ENCODE results near the gene ESPN.
A peak's percentile ranks its signal among the peaks of the same experiment; 100 is the strongest.
"Not testable (repeated sequence)": the region's sequence is repeated elsewhere in the genome, so short reads cannot be mapped to it uniquely, and the experiment has no call there.

The ESPN gene

DNA sequence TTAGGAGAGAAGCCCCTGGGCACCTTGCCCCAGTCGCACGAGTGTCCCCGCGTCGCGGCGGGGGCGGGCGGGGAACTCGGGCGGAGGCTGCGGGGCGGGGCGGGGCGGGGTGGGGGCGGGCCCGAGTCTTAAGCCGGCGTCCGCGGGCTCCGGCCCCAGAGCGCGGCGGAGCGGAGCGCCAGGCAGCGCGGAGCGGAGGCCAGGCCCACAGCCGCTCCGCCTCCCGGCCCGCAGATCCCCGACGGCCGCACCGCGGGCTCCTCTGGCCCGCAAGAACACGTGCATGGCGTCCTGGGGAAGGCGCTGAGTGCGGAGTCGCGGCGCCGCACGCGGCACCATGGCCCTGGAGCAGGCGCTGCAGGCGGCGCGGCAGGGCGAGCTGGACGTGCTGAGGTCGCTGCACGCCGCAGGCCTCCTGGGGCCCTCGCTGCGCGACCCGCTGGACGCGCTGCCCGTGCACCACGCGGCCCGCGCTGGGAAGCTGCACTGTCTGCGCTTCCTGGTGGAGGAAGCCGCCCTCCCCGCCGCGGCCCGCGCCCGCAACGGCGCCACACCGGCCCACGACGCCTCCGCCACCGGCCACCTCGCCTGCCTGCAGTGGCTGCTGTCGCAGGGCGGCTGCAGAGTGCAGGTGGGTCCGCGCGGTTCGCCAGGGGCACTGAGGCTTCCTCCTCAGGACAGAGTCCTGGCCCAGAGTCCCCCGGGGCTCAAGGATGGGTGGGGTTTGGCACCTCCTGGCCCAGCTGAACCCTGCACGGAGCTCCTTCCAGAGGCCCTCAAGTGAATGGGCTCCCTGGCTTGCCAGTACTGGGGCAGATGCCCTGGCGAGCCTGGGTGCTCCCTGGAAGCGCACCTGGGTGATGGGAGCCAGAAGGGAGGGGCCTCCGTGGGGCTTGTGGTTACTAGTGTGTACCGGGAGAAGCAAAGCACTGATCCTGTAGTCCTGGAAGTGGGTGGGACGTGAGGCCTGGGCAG is at the start of gene ESPN:
ESPN (plus strand) TSS at position 158 of the 975 bp plus-strand sequence; CDS start at position 338, 180 bp downstream.
- DNase-seq (ENCODE audit: low read depth in 3 of 3), result no peak

DNA sequence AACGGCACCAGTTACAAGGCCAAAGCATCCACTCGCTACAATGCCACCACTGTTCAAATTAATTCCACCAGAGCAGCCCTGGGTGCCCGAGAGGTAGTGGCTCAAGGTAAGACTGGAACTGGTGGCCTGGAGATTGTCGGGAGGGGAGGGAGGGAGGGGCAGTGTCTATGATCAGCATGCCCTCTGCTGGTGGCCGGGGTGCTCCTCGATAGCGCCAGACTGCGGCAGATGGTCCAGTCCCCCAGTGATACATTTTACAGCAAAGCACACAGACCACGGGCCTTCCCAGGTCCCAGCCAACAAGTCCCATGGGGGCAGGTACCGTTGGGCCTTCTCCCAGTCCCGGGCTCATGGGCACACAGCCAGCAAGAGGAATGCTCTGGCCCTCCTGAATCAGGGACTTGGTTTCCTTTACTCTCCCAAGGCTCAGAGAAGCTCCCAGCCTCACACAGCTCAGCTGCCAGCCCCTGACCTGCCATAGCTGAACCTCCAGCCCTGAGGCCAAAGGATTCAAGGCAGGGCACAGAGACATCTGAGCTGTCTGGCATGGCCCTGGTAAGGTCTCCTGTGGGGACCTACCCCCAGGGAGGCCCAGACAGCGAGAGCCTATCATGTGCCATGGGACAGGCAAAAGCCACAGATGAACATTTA is 46.4 kb upstream of the ESPN start:
- no peak for DNase-seq (ENCODE audit: low read depth in 3 of 3)

GRCh38 chr1:6380037-6380436 is 44.5 kb upstream of the ESPN start:
- DNase-seq (ENCODE audit: low read depth in 3 of 3), result no peak

GRCh38 chr1:6384135-6384534 is 40.4 kb upstream of the ESPN start:
- DNase-seq (ENCODE audit: low read depth in 3 of 3), result no peak

GRCh38 chr1:6384962-6385361 is 39.6 kb upstream of the ESPN start:
- DNase-seq (ENCODE audit: low read depth in 3 of 3), result no peak

DNA sequence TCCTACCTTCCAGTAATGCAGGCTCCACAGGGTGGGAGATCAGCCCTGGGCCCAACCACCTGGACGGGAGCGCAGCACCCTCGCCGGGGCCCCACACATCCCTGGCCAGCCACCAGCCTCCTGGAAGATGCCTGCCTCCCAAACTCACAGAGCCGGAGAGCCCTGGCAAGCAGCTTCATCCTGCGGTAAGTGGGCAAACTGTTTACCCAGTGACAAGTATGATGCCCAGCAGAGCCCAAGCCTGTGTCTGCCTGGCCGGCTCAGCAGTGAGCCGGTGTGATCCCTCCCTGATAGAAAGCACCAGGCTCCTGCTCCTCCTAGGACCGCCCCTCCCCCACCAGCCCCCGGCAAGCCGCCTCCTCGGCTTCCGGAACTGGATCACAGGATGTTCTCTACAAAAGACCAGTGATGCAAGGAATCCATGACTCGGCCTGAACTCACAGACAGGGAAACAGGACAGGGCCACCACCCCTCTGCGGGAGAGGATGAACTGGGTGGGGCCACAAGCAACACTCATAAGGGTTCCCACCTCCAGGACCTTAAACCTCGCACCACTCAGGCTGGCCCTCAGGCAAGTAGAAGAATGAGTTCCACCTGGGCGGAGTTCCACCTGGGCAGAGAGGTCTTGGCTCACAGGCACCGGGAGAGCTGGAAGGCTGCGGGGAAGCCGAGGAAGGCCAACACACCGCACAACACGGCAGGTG is 38.9 kb upstream of the ESPN start:
- no peak for DNase-seq (ENCODE audit: low read depth in 3 of 3)

DNA sequence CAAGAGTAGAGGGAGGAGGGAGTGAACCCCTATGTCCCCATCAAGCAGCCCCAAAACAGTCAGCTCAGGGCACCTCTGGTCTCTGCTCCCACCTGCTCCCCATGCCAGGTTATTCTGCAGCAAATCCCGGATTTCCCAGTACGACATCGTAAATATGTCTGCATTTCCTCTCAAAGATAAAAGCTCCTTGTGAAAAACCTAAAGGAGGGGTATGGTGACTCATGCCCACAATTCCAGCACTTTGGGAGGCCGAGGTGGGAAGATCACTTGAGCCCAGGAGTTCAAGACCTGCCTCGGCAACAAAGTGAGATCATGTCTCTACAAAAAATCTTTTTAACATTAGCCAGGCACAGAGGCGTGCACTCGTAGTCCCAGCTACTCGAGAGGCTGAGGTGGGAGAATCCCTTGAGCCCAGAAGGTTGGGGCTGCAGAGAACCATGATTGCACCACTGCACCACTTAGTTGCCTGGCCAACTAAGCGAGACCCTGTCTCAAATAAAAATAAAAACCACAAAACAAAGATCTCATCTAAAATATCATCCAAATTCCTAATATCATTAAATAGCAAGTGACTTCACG is 38.1 kb upstream of the ESPN start:
- no peak for DNase-seq (ENCODE audit: low read depth in 3 of 3)

DNA sequence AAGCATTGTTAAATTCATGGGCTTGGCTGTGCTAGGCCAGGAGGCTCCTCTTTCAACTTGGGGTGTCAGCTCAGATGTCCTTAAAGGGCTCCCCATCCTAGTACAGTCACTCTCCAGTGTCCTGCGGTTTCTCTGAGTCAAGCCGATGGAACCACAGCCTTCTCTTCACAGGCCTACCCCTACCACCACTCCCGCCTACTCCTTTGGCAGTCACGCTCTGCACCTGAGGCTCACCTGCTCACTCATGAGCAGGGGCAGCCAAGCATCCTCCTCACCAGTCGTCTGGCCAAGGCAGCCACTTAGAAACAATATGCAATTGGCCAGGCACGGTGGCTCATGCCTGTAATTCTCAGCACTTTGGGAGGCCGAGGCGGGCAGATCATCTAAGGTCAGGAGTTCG is 34.6 kb upstream of the ESPN start:
- DNase-seq (ENCODE audit: low read depth in 3 of 3), result no peak

DNA sequence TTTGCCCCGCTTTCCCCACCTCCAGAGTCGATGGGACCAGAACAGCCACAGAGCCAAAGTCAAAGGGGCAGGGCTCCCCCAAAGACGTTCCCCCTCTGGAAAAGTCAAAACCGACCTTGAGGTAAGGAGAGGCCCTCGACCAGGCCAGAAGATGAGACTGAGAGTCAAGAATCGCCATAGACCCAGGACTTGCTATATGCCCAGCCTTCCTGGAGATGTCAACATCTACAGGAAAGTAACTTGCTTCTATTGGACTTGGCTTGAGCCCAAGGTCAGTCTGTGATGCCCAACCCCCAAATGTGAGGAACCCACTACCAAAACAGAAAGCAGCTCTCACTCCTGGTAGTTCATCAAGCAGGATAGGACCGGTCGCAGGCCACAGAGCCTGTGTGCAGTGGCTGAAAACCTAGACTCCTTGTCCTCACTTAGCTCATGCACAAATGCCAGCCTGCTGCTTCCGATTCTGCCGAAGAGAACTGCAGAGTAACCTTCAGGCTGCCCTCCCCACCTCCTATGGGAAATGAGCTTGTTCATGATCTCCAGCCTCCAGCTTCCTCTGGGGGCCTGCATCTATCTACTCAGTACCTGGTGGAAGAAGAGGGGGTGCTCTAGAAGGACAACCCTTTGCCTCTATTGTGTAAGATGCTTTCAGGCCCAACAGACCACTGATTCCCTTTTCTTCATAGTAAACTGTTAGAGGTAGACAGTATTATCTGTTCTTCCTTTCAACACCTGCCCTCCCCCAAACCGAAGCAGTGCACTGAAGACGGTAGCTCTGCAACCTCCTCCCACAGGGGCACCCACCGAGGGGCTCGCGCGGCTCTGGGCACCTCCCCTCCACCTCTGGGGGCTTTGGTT is 32.4 kb upstream of the ESPN start:
- peak in 1 of 3 donors; percentile 4 for DNase-seq (ENCODE audit: low read depth in 3 of 3)

DNA sequence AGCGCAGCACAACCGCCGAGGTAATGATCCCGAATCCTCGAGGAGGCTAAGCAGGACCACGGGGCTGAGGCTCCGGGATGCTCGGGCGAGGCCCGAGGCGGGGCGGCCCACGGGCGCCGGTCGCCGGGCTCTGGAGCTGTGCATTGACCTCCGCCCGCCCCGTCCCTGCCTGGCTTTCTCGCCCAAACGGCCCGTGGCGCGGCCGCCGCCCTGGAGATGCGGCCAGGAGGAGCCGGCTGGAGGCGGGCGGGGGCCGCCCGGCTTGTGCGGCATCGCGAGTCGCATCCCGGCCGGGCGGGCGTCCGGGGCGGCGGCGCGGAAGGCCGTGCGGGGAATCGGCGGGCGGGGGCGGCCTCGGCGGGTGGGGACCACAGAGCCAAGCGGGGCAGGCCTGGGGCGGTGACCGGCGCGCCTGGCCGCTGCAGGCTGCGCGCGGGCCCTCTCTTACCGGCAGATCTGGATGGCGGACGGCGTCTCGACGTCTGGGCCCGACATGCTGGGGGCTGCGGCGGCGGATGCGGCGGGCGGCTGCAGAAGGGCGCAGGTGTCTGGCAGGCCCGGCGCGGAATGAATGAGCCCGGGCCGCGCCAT is 31.7 kb upstream of the ESPN start:
- peak in 1 of 3 donors; percentile 24 for DNase-seq (ENCODE audit: low read depth in 3 of 3)

DNA sequence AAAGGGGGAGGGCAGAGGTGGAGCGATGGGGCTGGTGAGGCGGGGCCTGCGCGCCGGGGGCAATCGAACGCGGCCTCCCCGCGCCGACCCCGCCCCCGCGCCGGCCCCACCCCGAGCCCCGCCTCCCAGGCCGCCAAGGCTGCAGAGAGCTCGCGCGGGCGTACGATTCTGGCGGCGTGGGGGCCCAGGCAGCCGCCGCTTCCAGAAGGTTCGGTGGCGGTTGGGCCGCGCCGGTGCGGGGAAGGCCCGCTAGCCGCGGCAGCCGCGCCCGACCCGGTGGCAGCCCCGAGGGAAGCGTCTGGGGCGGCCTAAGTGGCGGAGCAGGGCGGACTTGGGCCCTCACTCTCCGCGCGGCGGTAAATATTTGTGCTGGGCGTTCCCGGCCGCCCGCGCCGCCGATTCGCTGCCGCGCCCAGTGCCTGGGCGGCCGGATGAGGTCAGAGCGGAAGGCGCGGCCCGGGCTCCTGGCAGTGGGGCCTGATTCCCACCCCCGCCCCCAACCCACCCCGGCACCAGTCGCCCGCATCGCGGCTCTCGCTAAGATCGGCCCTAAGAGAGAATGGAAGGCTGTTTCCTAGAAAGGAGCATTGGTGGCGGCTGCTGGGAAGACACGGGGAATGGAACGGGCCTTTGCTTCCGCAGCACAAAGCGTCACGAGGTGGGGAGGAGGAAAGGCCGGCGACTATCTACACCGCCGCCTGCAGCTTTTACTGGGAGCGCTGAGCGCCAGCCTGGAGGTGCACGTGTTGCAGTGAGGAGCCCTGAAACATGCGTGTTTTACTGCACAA is 31.0 kb upstream of the ESPN start, which contains the start of gene ACOT7:
ACOT7 (minus strand) TSS at position 368 of the 788 bp plus-strand sequence. CDS start 368 bp downstream, outside the sequence.
- peak; percentile 80 to 92 (median 83) for DNase-seq (ENCODE audit: low read depth in 3 of 3)

DNA sequence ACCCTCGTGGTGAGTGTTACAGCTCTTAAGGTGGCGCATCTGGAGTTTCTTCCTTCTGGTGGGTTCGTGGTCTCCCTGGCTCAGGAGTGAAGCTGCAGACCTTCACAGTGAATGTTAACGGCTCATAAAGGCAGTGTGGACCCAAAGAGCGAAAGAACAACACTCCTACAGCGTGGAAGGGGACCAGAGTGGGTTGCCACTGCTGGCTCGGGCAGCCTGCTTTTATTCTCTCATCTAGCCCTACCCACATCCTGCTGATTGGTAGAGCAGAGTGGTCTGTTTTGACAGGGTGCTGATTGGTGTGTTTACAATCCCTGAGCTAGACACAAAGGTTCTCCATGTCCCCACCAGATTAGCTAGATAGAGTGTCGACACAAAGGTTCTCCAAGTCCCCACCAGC is 29.4 kb upstream of the ESPN start:
- not testable (repeated sequence) for DNase-seq (ENCODE audit: low read depth in 3 of 3)

DNA sequence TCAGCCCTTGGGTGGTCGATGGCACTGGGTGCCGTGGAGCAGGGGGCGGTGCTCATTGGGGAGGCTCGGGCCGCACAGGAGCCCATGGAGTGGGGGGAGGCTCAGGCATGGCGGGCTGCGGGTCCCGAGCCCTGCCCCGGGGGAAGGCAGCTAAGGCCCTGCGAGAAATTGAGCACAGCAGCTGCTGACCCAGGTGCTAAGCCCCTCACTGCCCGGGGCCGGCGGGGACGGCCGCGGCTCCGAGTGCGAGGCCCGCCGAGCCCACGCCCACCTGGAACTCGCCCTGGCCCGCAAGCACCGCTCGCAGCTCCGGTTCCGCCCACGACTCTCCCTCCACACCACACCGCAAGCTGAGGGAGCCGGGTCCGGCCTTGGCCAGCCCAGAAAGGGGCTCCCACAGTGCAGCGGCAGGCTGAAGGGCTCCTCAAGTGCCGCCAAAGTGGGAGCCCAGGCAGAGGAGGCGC is 28.8 kb upstream of the ESPN start:
- DNase-seq (ENCODE audit: low read depth in 3 of 3), result not testable (repeated sequence)

- DNase-seq (ENCODE audit: low read depth in 3 of 3), result no peak
Measured at GRCh38 chr1:6396998-6397397, 27.6 kb upstream of the ESPN start.

DNA sequence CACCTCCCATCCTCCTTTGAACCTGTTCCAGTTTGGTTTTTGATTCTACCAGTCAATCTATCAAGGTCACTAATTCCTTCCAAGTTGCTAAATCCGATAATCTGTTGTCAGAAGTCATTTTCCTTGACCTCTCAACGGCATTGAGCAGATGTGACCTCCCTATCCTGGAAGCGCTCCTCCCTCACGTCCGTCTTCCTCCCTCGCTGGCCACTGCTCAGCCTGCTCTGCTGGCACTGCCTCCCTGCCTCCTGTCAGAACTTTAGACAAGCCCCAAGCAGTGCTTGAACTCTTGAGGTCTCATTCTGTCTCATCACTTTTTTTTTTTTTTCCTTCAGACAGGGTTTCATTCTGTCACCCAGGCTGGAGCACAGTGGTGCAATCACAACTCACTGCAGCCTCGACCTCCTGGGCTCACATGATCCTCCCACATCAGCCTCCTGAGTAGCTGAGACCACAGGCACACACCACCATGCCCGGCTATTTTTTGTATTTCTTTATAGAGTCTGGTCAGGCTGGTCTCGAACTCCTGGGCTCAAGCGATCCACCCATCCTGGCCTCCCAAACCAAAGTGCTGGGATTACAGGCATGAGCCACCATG is 26.6 kb upstream of the ESPN start:
- no peak for DNase-seq (ENCODE audit: low read depth in 3 of 3)

- no peak for DNase-seq (ENCODE audit: low read depth in 3 of 3)
Measured at GRCh38 chr1:6399294-6399693, 25.3 kb upstream of the ESPN start.

- no peak for DNase-seq (ENCODE audit: low read depth in 3 of 3)
Measured at GRCh38 chr1:6401673-6402072, 22.9 kb upstream of the ESPN start.

DNA sequence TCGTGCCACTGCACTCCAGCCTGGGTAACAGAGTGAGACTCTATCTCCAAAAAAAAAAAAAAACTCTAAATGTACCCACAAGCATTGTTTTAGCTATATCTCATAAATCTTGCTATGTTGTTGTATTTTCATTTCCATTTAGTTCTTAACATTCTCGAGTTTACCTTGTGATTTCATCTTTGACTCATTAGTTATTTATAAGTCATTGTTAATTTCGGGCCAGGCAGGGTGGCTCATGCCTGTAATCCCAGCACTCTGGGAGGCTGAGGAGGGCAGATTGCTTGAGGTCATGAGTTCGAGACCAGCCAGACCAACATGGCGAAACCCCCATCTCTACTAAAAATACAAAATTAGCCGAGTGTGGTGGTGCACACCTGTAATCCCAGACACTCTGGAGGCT is 16.6 kb upstream of the ESPN start:
- DNase-seq (ENCODE audit: low read depth in 3 of 3), result no peak

GRCh38 chr1:6409053-6409452 is 15.5 kb upstream of the ESPN start:
- no peak for DNase-seq (ENCODE audit: low read depth in 3 of 3)
